ENCODE data around the gene BTNL3. TPM values are rescaled to one million over a fixed set of nuclear protein-coding genes. Genes with fewer than 3 reads are reported as not detected.
"Not testable (repeated sequence)": the region's sequence is repeated elsewhere in the genome, so short reads cannot be mapped to it uniquely, and the experiment has no call there.

BTNL3 gene
- total RNA-seq, 3 donors from 2014 or later = not detected

DNA sequence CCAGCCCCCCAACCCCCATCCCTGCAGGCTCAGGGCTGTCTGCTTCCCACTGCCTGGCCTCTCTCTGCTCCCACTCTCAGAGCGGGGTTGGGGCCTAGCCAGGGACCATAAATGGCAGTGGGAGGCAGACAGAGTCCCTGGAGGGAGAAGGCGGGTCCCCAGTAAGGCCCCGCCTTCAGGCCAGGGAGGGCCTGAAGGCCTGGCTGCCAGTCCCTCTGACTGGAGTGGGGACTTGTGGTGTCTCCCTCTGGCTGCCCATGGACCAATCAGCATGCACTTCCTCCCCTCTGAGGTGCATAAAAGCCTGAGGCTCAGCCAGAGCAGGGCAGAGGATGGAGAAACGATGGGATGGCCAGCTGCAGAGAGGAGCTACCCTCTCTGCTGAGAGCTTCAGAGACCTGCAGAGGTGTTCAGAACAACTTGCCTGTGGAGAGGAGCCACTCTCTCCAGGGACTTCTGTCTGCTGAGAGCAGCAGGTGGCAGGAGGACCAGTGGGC lies 48.8 kb downstream of the BTNL3 start:
- H3K36me3 Mint-ChIP-seq (ENCODE audit: insufficient read depth) = no peaks in the 10 kb centered on the region
- H3K4me1 Mint-ChIP-seq (ENCODE audit: low read depth) = no peaks in the 10 kb centered on the region
- DNase-seq (no peak), ATAC-seq (no peak)
- no peak overlapping the region for H3K4me3 Mint-ChIP-seq
- peaks cover 28% of the 10 kb centered on the region for H3K27me3 Mint-ChIP-seq (ENCODE audit: low read depth)
- no peaks in the 10 kb centered on the region for H3K9me3 Mint-ChIP-seq

DNA sequence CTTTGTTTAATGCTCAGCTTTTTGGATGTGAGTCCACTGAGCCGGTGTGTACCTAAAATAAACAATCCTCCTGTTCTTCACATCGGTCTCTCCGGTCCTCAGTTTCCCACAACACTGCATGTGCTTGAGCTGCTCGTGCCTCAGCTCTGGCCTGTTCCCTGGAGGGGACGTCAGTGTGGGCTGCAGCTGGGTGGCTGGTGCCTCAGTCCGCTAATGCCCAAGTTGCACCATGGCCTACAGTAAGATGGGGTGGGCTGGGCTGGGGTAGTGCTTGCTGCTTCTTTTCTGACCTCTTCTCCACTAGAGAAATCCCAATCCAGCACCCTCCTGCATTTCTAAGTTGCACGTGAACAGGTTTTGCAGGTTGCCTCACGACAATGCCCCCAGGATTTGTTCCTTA lies 50.8 kb downstream of the BTNL3 start:
- no peaks in the 10 kb centered on the region for H3K9me3 Mint-ChIP-seq
- H3K36me3 Mint-ChIP-seq (ENCODE audit: insufficient read depth) = no peaks in the 10 kb centered on the region
- DNase-seq (no peak), ATAC-seq (no peak)
- H3K27me3 Mint-ChIP-seq (ENCODE audit: low read depth) = peaks cover 46% of the 10 kb centered on the region
- H3K4me1 Mint-ChIP-seq (ENCODE audit: low read depth) = no peaks in the 10 kb centered on the region
- no peak overlapping the region for H3K4me3 Mint-ChIP-seq

DNA sequence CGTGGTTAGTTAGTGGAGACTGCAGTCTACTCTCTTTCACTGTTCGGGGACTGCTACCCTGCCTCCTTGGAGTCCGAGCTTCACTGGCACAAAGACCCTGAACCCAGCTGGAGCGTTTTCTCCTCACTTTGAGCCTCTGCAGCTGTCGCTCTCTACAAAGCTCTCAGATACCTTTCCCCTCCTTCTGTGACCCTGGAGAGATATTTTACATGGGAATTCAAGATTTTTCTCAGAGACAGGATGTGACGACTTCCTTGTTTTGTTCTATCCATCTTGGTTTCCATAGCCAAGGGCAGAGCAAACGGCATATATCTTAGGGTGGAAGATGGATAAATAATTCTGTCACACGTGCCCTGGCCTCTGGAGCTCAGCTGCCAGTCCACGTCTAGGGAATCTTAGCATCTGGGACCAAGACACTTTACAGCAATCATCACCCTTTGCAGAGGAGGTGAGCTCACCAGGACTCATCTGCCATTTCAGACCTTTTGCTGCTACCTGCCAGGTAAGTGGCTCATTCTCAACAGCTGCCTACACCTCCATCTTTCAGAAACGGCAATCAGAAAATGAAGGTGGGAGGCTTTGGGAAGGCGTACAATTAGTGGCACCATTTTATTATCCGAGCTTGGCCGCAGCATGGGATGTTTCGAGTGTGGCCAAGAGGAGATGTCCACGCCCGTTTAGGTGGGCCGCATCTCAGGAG lies 51.4 kb downstream of the BTNL3 start, which contains the start of gene BTNL9:
Gene BTNL9 (plus strand): TSS at position 336 of the 700 bp plus-strand sequence. CDS start 5,224 bp downstream, outside the sequence.
- no peak within 1 kb of the TSS for H3K4me3 Mint-ChIP-seq
- H3K4me1 Mint-ChIP-seq (ENCODE audit: low read depth) = no peaks in the 10 kb centered on the region
- DNase-seq (no peak), ATAC-seq (no peak)
- H3K9me3 Mint-ChIP-seq = no peaks in the 10 kb centered on the region
- peaks cover 50% of the 10 kb centered on the region for H3K27me3 Mint-ChIP-seq (ENCODE audit: low read depth)
- no peaks in the 10 kb centered on the region for H3K36me3 Mint-ChIP-seq (ENCODE audit: insufficient read depth)

DNA sequence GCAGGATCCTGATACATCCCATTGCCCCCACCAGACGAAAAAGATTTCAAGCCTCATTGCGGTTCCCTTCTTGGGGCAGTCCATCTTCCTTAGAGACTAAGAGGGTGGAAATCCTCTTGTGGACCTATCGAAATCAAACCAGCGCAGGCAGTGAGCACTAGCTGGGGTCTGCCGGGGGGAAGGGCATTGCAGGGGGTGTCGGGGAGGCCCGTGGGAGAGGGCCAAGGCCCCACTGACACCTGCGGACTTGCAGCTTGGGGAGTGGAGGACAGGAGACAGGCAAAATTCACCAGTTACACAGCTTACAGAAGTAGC lies 51.9 kb downstream of the BTNL3 start:
- ATAC-seq (no peak), DNase-seq (no peak)
- Mint-ChIP-seq H3K27me3 (ENCODE audit: low read depth) (peaks cover 50% of the 10 kb centered on the region), H3K4me1 (ENCODE audit: low read depth) (no peaks in the 10 kb centered on the region), H3K4me3 (no peak overlapping the region), H3K9me3 (no peaks in the 10 kb centered on the region), H3K36me3 (ENCODE audit: insufficient read depth) (no peaks in the 10 kb centered on the region)

DNA sequence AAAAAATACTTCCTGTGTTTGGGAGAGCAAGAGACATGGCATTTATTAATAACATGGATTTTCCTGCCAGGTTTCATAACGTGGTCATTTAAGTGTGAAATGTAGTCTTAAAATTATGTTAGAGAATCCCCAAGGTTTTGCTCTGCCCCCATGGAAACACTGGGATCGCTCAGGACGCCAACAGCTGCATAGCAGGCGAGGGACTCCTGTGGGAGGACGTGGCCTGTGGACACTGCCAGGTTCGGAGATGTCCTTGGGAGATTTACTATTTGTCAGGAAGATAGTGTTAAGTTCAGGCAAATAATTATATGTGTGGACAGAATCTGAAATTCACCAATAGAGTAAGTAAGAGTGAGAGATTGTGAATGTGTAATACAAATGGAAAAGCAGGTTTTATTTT lies 52.4 kb downstream of the BTNL3 start:
- Mint-ChIP-seq H3K9me3 (no peaks in the 10 kb centered on the region), H3K36me3 (ENCODE audit: insufficient read depth) (no peaks in the 10 kb centered on the region), H3K4me3 (no peak overlapping the region), H3K27me3 (ENCODE audit: low read depth) (peaks cover 50% of the 10 kb centered on the region), H3K4me1 (ENCODE audit: low read depth) (no peaks in the 10 kb centered on the region)
- ATAC-seq = no peak
- DNase-seq = no peak

DNA sequence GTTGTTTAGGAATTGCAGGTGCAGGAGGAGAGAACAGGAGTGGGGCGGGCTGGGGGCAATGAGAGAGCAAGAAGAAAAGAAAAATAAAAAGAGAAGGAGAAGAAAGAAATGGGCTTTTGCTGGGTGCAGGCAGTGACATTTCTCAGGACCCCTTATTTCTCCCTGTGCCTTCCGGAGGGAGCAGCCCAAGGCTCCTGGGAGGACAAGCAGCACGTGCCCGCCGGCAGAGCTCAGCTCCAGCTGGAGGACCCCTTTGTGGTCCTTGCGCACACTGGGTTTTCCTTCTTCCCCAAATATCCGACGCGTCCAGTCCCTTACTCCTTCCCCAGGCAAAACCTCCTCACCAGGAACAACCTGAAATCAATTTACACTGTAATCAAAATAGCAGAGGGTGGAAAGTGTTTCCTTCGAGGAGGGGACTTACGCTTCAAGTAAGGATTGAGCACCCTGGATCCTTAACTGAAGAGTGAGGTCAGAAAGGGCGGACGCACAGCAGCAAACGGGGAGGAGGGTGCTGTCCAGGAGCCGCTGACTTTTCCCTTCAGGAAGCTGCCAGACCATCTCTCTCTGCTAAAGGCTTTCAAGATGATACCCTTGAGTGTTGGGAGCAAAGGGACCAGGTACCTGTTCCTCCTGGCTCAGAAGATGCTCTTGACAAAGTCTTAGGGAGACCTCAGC lies 53.5 kb downstream of the BTNL3 start:
- Mint-ChIP-seq H3K9me3 (no peaks in the 10 kb centered on the region), H3K36me3 (ENCODE audit: insufficient read depth) (no peaks in the 10 kb centered on the region), H3K4me3 (no peak overlapping the region), H3K4me1 (ENCODE audit: low read depth) (no peaks in the 10 kb centered on the region), H3K27me3 (ENCODE audit: low read depth) (peaks cover 44% of the 10 kb centered on the region)
- DNase-seq (no peak), ATAC-seq (no peak)

DNA sequence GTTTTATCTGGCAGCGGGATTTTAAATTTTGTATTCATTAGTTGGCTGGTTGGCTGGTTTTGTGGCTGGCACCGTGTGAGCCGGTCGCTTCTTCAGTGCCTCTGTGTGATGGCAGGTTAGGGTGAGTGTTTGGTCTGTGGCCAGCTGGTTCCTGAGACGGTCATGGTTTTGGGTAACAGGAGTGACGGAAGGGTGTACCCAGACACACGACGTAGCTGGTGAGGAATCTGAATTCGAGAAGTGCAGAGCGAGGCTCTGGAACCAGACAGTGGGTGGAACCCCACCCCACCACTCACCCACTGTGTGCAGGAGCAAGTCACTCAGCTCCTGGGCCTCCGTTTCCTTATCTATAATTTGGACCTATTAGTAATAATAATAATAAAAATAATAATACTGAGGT lies 54.1 kb downstream of the BTNL3 start:
- peaks cover 47% of the 10 kb centered on the region for H3K27me3 Mint-ChIP-seq (ENCODE audit: low read depth)
- H3K9me3 Mint-ChIP-seq = no peaks in the 10 kb centered on the region
- DNase-seq (no peak), ATAC-seq (no peak)
- no peaks in the 10 kb centered on the region for H3K4me1 Mint-ChIP-seq (ENCODE audit: low read depth)
- H3K4me3 Mint-ChIP-seq = no peak overlapping the region
- H3K36me3 Mint-ChIP-seq (ENCODE audit: insufficient read depth) = no peaks in the 10 kb centered on the region

DNA sequence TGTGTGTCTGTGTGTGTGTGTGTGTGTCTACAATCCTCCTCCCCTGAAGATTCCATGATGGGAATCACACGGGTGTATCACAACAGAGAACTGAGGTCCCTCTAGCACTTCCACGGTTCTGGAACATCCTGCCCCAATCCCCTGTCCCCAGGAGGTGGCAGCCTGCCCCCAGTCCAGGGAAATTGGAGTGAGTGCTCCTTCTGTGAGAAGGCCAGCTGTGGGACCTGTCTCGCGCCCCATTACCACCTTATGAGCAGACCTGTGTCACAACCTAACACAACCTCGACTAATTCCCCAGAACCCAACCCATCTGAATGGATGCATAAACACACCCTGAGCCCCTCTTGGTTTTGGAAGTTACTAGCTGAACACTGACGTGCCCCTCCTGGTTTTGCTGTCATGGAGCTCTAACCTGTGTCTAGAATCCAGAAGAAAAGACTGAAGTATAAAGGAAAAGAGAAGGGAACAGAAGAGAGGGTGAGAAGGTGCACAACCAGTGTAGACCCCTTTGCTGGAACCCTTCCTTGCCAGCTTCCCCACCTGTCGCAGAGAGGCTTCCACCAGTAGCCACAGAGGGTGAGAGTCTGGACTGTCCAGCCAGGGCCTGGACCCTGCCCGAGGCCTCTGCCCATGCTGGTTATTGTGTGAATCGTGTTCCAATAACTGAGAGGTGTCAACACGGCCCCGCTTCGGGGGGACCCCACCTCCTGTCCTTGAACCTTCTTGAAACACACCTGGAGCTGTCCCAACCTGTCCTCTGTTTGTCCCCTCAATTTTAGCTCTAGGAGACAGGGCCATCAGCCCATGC lies 54.8 kb downstream of the BTNL3 start:
- Mint-ChIP-seq H3K4me3 (no peak overlapping the region), H3K4me1 (ENCODE audit: low read depth) (no peaks in the 10 kb centered on the region), H3K9me3 (no peaks in the 10 kb centered on the region), H3K27me3 (ENCODE audit: low read depth) (peaks cover 53% of the 10 kb centered on the region), H3K36me3 (ENCODE audit: insufficient read depth) (no peaks in the 10 kb centered on the region)
- DNase-seq = no peak
- no peak for ATAC-seq

DNA sequence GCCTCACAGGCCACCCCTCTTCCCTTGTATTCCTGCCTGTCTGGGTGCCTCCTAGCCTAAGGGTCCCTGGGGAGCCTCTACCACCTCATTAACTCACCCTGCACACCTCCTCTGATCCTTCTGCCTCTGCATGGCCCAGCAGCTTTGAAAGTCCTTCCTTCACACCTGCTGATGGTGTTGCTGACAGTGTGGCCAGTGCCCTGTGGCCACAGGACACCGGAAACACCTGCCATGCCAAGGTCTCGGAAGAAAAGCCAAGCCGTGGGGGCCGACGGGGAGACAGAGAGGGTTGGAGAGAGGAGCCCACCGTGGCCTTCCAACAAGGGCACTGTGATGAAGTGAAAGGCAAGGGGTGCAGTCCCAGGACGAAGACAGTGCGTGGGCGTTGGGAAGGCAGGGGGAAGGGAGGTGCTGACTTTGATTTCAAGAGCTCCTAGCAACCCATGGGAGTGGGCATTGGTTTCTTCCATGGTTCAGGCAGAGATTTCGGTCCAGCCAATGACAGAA lies 55.5 kb downstream of the BTNL3 start:
- Mint-ChIP-seq H3K27me3 (ENCODE audit: low read depth) (peaks cover 55% of the 10 kb centered on the region), H3K9me3 (no peaks in the 10 kb centered on the region)
- no peak for ATAC-seq

DNA sequence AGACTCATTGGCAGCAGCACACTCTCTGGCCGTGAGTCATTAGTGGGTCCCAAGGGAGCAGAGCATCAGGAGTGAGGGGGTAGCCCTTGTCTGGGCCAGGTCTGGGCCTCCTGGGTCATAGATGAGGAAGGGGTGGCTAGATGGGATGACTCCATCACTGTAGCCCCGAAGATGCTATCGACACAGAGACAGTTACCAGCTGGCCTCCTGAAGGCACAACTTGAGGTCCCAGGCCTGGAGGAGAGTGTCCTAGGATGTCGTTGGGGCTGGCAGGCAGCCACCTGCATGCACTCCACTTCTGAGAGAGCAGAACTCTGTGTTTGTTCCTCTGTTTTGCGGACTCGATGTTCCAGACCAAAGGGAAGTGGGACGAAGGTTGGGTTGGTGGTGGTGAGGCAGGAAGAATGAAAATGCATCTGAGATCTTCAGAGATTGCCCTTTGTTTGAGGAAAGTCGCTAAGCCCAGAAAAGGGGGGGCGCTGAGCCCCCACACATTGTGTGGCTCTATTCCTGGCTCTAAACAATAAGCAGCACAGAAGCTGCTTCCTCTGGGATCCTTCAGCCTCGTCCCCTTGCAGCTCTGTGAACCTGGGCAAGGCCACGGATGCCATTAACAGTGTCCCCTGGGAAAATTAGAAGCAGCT lies 56.1 kb downstream of the BTNL3 start:
- no peaks in the 10 kb centered on the region for H3K4me1 Mint-ChIP-seq (ENCODE audit: low read depth)
- no peak overlapping the region for H3K4me3 Mint-ChIP-seq
- ATAC-seq (no peak), DNase-seq (no peak)
- H3K27me3 Mint-ChIP-seq (ENCODE audit: low read depth) = peaks cover 56% of the 10 kb centered on the region
- no peaks in the 10 kb centered on the region for H3K9me3 Mint-ChIP-seq
- H3K36me3 Mint-ChIP-seq (ENCODE audit: insufficient read depth) = no peaks in the 10 kb centered on the region

More for the DNA sequence above, 55.5 kb downstream of the BTNL3 start:
- no peaks in the 10 kb centered on the region for H3K4me1 Mint-ChIP-seq (ENCODE audit: low read depth)
- no peak for DNase-seq
- H3K36me3 Mint-ChIP-seq (ENCODE audit: insufficient read depth) = no peaks in the 10 kb centered on the region
- no peak overlapping the region for H3K4me3 Mint-ChIP-seq

DNA sequence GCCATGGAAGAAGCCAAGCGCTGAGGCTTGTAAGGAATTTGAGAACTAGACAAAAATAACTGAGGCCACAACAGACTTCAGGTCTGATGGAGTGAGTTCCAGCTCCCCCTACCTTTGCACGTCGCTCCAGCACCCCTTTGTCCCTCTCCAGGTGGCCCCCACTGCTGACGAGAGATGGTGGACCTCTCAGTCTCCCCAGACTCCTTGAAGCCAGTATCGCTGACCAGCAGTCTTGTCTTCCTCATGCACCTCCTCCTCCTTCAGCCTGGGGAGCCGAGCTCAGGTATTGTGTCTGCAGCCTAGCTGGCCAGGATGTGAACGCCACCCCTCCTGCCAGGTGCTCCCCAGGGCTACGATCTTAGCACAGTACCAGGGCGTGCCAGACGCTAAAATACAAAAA lies 56.7 kb downstream of the BTNL3 start:
- DNase-seq (no peak), ATAC-seq (no peak)
- no peaks in the 10 kb centered on the region for H3K36me3 Mint-ChIP-seq (ENCODE audit: insufficient read depth)
- H3K4me3 Mint-ChIP-seq = no peak overlapping the region
- H3K9me3 Mint-ChIP-seq = no peaks in the 10 kb centered on the region
- peaks cover 56% of the 10 kb centered on the region for H3K27me3 Mint-ChIP-seq (ENCODE audit: low read depth)
- H3K4me1 Mint-ChIP-seq (ENCODE audit: low read depth) = no peaks in the 10 kb centered on the region

DNA sequence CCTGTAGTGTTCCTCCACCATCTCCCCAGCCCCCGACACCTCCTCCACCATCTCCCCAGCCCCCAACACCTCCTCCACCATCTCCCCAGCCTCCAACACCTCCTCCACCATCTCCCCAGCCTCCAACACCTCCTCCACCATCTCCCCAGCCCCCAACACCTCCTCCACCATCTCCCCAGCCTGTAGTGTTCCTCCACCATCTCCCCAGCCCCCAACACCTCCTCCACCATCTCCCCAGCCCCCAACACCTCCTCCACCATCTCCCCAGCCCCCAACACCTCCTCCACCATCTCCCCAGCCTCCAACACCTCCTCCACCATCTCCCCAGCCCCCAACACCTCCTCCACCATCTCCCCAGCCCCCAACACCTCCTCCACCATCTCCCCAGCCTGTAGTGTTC lies 57.2 kb downstream of the BTNL3 start:
- H3K4me3 Mint-ChIP-seq; H3K4me1 Mint-ChIP-seq (ENCODE audit: low read depth); DNase-seq; H3K36me3 Mint-ChIP-seq (ENCODE audit: insufficient read depth); H3K9me3 Mint-ChIP-seq; ATAC-seq: not testable (repeated sequence)
- peaks cover 56% of the 10 kb centered on the region for H3K27me3 Mint-ChIP-seq (ENCODE audit: low read depth)

DNA sequence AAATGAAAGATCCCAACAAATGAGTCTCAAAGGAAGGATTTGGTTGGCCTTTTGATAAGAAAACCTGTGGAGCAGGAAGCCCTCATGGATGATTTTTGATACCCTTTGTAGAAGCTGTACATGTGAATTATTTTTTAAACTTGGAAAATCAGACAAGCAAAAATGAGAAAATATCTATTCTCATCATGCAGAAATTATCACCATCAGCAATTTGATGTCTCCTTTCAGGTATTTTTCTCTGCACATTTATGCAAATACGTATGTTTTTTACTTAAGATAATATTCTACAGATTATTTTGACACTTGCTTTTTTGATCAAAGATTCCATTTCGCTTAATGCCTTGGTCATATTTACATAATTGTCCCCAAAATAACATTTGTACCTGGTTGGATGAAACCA lies 58.6 kb downstream of the BTNL3 start:
- peaks cover 60% of the 10 kb centered on the region for H3K27me3 Mint-ChIP-seq (ENCODE audit: low read depth)
- H3K9me3 Mint-ChIP-seq = no peaks in the 10 kb centered on the region
- no peak overlapping the region for H3K4me3 Mint-ChIP-seq
- no peak for DNase-seq
- no peak for ATAC-seq
- H3K4me1 Mint-ChIP-seq (ENCODE audit: low read depth) = peaks cover 5% of the 10 kb centered on the region
- H3K36me3 Mint-ChIP-seq (ENCODE audit: insufficient read depth) = no peaks in the 10 kb centered on the region

DNA sequence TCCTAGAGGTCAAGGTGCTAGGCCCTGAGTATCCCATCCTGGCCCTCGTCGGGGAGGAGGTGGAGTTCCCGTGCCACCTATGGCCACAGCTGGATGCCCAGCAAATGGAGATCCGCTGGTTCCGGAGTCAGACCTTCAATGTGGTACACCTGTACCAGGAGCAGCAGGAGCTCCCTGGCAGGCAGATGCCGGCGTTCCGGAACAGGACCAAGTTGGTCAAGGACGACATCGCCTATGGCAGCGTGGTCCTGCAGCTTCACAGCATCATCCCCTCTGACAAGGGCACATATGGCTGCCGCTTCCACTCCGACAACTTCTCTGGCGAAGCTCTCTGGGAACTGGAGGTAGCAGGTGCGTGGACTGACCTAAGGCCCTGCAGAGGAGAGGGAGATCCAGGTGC lies 59.3 kb downstream of the BTNL3 start:
- Mint-ChIP-seq H3K9me3 (no peaks in the 10 kb centered on the region), H3K27me3 (ENCODE audit: low read depth) (peaks cover 58% of the 10 kb centered on the region)
- ATAC-seq = no peak

More for the DNA sequence above, 59.3 kb downstream of the BTNL3 start:
- peaks cover 7% of the 10 kb centered on the region for H3K4me1 Mint-ChIP-seq (ENCODE audit: low read depth)
- no peak overlapping the region for H3K4me3 Mint-ChIP-seq
- no peaks in the 10 kb centered on the region for H3K36me3 Mint-ChIP-seq (ENCODE audit: insufficient read depth)
- DNase-seq = no peak
